Measurements from ENCODE around the gene METRN.

METRN gene

GRCh38 chr16:722835-723633, 8.1 kb downstream of the METRN start:
- DNase-seq (ENCODE audit: extremely low read depth, low read depth) = no peak
- no peak for TF ChIP-seq CTCF (IDR thresholded peaks at IDR 0.05; ENCODE audit: low read depth, low read length, missing control alignments)
- H3K4me3 ChIP-seq (replicated peaks; ENCODE audit: low read depth, low read length) = no peak overlapping the region

- no peak for DNase-seq (ENCODE audit: extremely low read depth, low read depth)
- no peak for TF ChIP-seq CTCF (IDR thresholded peaks at IDR 0.05; ENCODE audit: low read depth, low read length, missing control alignments)
- no peak overlapping the region for H3K4me3 ChIP-seq (replicated peaks; ENCODE audit: low read depth, low read length)
These were observed 8.8 kb downstream of the METRN start for GRCh38 chr16:723695-724094.

- no peak overlapping the region for H3K4me3 ChIP-seq (replicated peaks; ENCODE audit: low read depth, low read length)
- DNase-seq (ENCODE audit: extremely low read depth, low read depth) = no peak
- no peak for TF ChIP-seq CTCF (IDR thresholded peaks at IDR 0.05; ENCODE audit: low read depth, low read length, missing control alignments)
These were observed 9.5 kb downstream of the METRN start for GRCh38 chr16:724188-725040.

GRCh38 chr16:725041-725376, 10.1 kb downstream of the METRN start:
- DNase-seq (ENCODE audit: extremely low read depth, low read depth) = no peak
- no peak overlapping the region for H3K4me3 ChIP-seq (replicated peaks; ENCODE audit: low read depth, low read length)
- TF ChIP-seq CTCF (IDR thresholded peaks at IDR 0.05; ENCODE audit: low read depth, low read length, missing control alignments) = no peak

- H3K4me3 ChIP-seq (replicated peaks; ENCODE audit: low read depth, low read length) = no peak overlapping the region
- TF ChIP-seq CTCF (IDR thresholded peaks at IDR 0.05; ENCODE audit: low read depth, low read length, missing control alignments) = no peak
- DNase-seq (ENCODE audit: extremely low read depth, low read depth) = no peak
These were observed 10.7 kb downstream of the METRN start for GRCh38 chr16:725463-726187.

- no peak for TF ChIP-seq CTCF (IDR thresholded peaks at IDR 0.05; ENCODE audit: low read depth, low read length, missing control alignments)
- no peak for DNase-seq (ENCODE audit: extremely low read depth, low read depth)
- H3K4me3 ChIP-seq (replicated peaks; ENCODE audit: low read depth, low read length) = 0 out of 2 replicates have a peak overlapping the region, but pooled peaks have one; percentile 31
These were observed 11.2 kb downstream of the METRN start for GRCh38 chr16:726188-726437.
